Right lung (tissue), 5 donors: ENCODE data around the gene DHODH. TPM values are rescaled to one million over a fixed set of nuclear protein-coding genes. Genes with fewer than 3 reads are reported as not detected.

Experiments used
- DNase-seq, 2 donors: peaks; one replicate each; pipeline ENCODE4 v3.0.0-alpha.2; 2013
- polyA plus RNA-seq, 5 donors: library from polyadenylated mRNA; unstranded; fragments of 120-200 nt; gene quantifications; one replicate each; pipeline versions ENCODE4 v1.2.1 to v1.2.3, GENCODE V29; 2013; ENCODE audit warnings: inconsistent platforms in 1 of 5, low replicate concordance in 1 of 5; ENCODE audit not compliant: insufficient read length in 5 of 5, insufficient read depth in 1 of 5

The DHODH gene
- polyA plus RNA-seq, 5 donors = 15.4 to 21.3 (median 17.4) TPM

DNA sequence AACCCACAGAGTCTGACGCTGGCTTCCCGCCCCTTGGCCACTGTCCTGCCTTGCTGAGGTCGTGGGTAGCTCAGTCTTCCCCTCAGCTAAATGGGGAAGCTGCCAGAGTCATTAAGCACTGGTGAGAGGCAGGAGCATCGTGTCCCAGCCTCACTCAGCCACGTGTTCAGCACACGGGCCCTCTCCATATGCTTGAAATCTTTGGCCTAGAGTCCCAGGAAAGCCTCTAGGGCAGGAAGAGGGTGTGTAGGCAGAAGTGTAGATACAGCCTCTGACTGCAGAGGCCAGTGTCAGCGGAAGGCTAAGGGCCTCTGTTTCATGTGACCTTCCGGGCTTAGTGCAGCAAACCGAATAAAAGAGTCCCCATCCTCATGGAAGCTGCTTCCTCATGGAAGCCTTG lies 4.1 kb downstream of the DHODH start:
- DNase-seq = no peak

DNA sequence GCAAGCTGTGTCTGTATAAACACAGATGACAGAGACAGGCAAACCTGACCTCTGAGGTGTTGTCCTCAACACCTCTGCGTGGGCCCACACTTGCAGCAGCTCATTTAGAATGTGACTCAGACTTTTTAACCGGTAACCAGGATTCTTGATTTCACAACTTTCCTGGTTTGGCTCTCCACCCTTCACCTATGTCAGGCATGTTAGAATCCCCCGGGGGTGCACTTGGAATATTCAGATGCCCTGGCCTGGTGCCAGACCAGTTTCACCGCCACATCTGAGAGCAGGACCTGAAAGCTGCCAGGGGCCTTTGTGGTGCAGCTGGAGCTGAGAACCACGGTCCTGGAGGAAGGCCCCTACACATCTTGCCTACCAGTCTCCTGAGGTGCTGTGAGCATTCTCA lies 4.8 kb downstream of the DHODH start:
- DNase-seq = no peak

DNA sequence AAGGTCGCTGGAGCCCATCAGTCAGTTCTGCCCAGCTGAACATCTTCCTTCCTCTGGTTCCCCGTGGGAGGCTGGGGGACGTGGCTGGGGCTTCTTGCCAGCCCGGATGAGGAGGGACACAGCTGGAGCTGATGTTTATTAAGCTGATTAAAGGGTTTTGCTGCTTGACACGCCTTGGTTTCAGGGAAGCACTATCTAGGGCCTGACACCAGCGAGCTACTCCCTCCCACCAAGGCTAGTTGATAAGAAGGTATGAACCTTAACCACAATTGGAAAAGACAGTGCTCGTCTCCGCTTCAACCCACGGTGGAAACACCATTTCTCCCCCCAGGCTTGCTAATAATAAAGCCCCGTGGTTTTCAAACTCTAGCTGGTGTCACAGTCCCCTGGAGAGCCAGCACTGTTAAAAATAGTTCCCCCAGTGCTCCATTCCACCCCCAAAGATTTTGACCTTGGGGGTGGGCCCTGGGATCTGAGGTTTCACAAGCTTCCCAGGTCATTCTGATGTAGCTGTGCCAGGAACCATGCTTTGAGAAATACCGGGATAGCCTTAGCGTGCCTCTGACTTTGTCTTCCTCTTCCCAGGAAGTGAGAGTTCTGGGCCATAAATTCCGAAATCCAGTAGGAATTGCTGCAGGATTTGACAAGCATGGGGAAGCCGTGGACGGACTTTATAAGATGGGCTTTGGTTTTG lies 5.5 kb downstream of the DHODH start:
- no peak for DNase-seq

DNA sequence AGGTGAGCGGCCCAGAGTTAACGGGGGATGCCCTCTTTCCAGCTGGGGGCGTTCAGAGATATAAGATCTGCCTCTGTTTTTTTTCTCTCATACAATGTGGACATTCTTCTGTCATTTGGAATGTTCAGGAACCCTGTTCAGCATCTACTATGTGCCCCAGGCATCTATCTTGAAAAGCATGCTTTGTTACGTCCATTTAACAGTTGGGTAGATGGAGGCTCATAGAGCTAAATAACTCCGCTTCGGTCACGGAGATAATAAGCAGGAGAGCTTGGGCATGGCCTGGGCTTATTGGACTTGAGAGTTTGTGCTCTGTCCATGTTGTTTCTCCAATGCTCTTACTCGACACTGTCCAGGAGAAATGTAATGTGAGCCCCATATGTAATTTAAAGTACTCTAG lies 6.1 kb downstream of the DHODH start:
- no peak for DNase-seq

DNA sequence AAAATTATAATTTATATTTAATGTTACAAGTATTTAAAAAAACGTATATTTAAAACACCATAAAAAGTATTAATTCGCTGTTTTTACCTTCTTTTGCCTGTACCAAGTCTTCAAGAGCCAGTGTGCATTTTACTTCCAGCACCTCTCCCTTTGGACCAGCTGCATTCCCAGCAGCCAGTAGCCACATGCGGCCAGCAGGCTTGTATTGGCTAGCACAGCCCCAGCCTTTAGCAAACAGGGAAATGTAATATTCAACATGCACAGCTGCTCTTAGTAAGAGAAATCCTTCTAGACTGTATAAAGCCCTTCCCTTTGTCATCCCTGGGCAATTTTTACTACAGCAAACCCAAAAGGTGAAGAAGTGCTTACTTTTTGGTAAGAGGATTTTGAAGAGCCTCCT lies 6.6 kb downstream of the DHODH start:
- no peak for DNase-seq

DNA sequence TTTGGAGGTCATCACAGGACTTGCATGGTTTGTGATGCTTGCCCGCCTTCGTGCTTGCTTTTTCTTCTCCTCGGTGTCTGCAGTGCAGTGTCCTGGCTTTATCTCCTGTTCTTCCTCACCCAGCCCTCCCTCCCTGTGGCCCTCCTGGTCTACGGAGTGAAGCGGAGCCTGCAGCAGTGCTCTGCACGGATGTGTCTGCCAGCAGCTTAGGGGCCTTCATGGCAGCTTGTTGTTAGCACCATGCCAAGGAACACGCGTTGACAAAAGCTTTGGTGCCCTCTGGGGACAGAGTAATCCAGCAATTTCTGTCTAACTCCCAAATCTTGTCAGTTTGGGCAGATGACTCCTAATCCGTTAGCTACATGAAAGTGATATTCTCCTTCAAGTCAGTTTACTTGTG lies 9.9 kb downstream of the DHODH start:
- DNase-seq = no peak

DNA sequence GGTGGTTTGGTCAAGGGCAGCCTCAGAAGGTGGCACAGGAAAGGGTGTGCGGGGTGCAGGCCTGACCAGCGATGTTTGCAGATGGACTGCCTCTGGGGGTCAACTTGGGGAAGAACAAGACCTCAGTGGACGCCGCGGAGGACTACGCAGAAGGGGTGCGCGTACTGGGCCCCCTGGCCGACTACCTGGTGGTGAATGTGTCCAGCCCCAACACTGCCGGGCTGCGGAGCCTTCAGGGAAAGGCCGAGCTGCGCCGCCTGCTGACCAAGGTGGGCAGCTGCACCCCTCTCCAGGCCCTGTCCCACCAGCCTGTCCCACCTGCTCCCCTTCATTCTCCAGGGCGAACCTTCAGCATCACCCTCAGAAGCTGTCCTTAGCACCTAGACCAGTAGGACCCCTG lies 12.5 kb downstream of the DHODH start:
- DNase-seq = no peak

DNA sequence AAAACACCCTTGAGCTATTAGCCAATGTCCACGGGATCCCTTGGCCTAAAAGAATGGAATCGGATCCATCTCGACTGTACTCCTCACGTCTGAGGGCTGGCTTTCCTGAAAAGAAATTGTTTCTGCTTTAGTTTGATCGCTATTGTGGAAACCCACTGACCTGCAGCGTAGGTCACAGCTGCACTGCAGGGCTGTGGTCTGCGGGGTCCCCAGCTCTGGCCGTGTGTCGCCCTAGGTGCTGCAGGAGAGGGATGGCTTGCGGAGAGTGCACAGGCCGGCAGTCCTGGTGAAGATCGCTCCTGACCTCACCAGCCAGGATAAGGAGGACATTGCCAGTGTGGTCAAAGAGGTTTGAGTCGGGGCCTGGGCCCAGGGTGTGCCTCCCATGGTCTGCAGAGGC lies 13.6 kb downstream of the DHODH start:
- no peak for DNase-seq

DNA sequence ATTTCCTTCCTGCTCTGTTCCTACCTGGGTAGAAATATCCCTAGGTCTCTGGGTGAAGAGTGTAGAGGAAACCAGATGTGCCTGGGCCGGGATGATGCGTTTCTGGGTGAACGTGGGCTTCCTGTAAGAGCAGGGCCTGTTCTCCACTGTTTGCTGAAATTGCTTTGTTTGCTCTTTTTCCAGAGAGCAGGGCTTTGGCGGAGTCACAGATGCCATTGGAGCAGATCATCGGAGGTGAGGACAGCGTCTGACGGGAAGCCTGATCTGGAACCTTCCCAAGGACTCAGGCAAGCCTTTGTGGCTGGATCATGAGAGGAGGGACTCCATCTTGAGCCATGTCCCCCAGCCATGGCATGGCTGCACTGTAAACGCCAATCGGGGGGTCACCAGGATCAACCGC lies 15.4 kb downstream of the DHODH start:
- no peak for DNase-seq

DNA sequence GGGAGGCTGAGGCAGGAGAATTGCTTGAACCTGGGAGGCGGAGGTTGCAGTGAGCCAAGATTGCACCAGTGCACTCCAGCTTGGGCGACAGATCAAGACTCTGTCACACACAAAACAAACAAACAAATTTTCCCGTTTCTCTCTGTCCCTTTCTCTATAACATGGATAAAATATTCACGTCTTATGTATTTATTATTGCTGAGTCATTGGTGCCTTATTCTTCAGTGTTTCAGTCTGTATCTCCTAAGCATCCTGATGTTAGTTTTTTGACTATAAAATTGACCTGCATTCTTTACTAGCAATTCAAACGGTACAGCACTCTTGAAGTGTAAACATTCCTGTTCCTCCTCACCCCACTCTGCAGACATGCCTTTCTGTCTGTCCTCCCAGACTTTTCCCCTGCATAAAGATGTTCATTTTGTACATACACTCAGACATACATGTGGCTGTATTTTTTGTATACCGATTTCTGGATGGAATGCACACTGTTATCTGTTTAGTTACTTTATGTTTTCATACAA lies 16.4 kb downstream of the DHODH start:
- DNase-seq = no peak

DNA sequence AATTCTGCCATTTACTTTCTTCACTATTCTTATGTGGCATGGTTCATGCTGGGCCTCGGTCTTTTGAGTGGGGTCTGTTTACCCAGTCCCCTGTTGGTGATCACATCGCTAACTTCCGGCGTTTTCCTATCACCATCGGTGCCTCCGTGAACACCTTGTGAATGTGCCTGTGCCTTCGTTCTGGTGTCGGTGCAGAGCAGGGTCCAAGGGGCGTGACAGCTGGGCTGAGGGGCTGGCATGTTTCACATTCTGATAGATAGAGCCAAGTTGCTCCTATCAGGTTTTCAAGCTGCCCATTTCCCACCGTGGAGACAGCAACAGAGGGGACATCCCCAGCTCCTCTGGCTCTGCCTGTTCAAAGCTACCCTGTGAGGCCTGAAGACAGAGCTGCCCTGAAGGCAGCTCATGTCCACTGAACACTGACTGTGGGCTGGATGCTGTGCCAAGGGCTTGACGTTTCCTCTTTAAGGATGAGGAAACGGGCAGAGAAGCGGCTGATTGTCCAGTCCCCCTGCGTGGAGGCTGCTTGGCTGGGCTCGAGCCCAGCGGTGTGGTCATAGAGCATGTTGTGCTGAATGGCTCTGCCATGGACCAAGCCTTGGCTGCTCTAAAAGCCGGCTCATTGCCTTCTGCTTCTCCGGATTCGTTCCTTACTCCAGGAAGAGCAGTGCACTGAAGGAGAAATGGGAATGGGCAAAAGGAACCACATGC lies 17.0 kb downstream of the DHODH start:
- no peak for DNase-seq

DNA sequence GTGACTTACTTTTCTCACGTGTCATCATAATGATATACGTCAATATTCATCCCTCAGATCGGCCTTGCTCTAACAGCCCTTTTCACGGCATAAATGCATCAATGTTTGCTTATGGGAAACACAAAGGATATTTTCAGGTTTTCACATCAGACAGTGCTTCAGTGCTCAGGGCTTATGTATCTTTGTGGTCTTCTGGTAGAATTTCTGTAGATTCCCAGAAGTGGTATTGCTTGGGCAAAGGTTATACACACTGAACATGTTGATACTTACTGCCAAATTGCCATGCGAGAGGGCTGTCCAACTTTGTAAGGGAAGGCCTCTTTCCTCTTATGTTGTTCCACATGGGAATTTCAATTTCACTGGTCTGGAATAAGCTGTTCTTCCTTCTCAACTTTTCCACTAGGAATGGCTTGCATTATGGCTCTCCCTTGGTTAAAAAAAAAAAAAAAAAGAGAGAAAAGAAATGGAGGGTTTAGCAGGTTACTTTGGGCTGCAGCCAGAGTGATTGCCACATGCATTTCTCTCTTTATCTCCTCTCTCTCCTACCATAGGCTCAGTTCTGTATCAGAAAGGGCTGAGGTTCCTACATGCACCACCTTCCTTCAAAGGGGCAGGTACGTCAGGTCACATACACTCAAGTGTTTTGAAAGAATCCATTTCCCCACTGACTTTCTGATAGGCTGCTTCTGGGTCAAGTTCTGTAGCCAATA lies 19.3 kb downstream of the DHODH start:
- no peak for DNase-seq

DNA sequence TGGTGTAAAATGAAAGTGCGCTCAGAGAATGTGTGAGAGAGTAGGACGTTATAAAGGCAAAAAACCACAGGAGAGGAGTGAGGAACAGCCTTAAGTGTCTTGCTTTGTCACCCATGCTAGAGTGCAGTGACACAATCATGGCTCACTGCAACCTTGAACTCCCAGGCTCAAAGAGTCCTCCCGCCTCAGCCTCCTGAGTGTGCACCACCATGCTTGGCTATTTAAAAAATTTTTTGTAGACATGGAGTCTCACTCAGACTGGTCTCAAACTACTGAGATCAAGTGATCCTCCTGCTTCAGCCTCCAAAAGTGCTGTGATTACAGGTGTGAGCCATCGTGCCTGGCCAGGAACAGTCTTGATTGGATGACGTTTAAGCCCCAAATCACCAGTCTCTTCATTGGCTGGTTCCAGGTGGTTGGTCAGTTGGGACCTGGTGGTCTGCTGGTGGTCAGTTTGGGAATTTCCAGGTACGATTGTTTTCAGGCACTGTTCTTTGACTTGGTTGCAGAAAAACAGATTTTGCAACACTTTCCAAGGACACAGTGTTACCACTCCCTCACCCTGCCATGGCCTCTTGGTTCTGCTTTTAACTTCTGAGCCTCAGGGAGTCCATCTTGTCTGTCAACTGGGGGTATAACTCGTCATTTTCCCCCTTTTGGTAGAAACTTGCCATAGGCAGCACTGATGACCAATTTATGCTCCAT lies 21.2 kb downstream of the DHODH start:
- DNase-seq = no peak

DNA sequence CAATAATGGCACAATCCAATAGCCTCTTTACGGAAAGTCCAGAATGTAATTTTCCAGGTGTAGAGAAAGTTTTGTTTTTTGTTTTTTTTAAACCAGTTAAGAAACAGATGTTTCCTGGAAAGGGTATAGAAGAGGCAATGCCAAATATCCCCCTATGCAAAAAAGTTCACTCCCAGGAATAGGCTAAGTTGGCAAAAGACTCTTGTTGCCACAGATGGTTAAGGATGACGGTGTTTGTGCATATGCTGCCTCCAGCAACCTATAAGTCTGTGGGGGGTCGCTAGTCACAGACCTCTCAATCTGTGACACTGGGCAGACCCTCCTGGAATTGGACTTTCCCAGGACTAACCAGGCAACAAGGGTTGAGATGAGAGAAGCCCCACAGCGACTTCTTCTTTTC lies 24.9 kb downstream of the DHODH start:
- DNase-seq = no peak

DNA sequence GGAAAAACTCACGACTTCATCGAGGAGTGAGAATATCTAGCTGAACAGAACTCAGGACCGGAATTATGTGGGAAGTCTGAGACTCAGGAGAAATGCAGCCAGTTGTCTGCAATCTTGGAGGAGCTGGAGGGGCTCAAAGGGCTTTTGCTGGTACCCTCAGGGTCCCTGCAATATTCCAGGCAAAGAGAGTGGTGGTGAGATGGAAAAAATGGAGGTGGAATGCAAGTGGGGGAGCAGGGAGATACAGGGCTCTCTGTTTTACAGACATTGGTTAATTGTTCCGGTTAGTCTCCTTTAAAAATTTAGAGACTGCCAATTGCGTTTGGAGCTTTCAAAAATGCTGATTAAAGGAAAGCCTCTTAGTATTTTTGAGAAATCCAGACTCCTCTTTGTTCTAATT lies 27.6 kb downstream of the DHODH start:
- no peak for DNase-seq

DNA sequence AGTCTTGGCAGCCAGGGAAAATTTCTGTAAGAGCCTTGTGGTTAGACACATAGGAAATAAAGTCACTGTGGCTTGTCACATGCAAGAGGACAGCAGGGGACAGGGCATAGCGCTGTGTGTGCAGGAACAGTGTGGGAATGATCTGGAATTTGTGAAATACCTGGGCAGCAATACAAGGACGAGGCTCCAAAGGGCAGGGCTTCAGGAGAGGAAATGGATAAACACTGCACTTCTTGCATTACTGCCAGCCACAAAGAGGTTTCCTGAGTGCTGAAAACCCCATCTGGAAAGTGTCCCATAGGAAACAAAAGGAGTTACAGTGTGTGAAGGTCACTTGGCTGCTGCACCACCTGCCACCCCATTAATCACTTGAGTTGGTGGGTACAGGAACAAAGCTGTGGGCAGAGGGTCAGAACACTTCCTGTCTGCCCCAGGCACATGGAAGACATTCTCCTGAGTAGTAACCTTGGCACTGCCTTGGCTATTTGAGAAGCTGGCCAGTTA lies 33.7 kb downstream of the DHODH start:
- no peak for DNase-seq

DNA sequence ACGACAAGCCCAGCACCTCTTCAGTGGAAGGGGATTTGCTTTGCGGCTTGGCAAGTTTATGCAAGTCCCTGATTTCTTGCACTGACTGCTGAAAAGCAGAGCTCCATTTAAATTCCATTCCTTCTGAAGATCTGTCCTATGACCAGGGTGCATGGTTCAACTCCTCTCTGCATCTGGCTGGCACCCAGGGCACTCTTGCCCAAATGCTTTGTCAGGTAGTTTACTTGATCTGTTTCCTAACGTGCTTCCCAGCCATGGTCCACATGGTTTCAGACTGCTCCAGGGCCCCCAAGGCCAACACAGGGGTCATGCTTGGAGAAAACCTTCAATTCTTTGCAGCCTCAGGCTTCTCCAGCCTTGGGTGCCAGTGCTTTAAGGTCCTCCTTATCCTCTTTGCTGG lies 34.5 kb downstream of the DHODH start:
- no peak for DNase-seq

DNA sequence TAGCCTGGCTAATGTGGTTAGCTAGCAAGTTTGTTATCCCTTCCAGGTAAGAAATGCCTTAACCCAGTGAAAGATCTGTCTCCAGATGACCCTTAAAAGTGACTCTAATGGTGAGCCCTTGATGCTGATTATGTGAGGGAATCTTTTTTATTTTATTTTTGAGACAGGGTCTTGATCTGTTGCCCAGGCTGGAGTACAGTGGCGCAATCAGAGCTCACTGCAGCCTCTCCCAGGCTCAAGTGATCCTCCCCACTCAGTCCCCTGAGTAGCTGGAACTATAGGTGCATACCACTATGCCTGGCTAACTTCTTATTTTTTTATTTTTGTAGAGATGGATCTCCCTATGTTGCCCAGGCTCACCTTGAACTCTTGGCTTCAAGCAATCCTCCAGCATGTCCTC lies 35.0 kb downstream of the DHODH start:
- DNase-seq = no peak

DNA sequence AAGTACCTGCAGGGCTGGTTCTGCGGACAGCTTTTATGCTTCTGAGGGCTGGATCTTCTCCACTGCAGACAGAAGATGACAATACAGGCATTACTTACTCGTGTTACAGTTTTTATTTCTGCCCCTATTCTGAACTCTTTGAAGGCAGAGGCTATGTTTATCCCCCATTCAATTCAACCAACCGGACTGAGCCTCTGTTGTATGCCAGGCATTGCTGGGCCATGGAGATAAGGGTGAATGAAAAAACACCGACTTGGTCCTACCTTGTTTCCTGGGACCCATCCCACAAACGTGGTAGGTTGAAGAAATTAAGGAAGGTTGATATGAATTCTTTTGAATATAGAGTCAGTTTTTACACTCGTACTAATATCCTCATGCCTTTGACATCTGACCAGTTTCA lies 35.8 kb downstream of the DHODH start:
- no peak for DNase-seq

DNA sequence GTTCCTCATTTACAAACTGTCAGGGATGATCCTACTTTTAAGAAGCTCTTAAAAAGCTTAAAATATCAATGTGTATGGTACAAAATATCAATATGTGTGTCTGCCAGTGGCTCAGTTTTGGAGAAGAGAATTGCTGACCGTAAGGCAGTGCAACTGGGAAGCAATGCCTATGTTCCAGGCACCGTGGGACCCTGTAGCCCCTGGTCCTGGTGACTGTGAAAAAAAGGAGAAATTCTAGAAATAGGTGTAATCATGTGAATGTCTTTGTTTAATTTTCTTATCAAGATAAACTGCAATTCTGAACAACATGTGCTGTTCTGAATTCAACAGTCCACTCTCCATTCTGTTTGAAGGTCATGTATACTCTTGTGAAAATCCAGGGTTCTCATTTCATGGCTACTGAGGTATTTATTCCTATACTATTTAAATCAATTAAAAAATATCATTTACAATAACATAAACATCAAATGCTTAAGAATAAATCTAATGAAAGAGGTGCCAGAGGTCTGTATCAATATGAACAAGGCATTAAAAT lies 36.3 kb downstream of the DHODH start:
- DNase-seq = no peak

DNA sequence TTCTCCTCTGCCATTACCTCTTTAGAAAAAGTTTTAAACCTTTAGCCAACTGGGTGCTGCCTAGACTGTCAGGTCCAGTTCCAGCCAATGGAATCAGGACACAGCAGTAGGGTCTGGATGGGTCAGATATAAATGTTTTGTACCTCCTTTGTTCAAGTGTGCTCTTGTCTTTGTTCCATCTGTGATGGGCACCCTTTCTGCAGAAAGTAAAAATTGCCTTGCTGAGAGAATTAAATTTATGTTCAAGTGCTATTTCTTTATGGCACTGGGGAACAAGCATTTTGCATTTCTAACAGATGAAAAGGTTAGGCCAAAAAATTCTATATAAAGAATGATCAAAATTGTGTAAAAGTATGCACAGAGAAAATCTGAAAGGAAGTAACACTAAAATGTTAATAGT lies 40.6 kb downstream of the DHODH start:
- no peak for DNase-seq
